Endothelial cell of umbilical vein (primary cell): ENCODE measurements around the gene SNAPC5. TPM values are rescaled to one million over a fixed set of nuclear protein-coding genes. Genes with fewer than 3 reads are reported as not detected.

Source experiments
- BruUV-seq: library from RNA; stranded (reverse); fragments of 400-500 nt; replicated peaks from 2 replicates; lab custom pipeline; 2021; lab: Mats Ljungman, UMichigan
- CTCF ChIA-PET: fragments of 300-600, 350-600 bp; sonication (Branson Sonifier 250); formaldehyde crosslinking; loops from one replicate; lab custom pipeline; 2021; ENCODE audit warnings: antibody characterized with exemption, inconsistent platforms; lab: Charles Lee
- POLR2A ChIA-PET: fragments of 300-600, 350-600 bp; sonication (Branson Sonifier 250); formaldehyde crosslinking; loops from one replicate; lab custom pipeline; 2021; ENCODE audit warnings: antibody characterized with exemption, inconsistent platforms; lab: Charles Lee
- DNase-seq: peaks from one replicate; pipeline ENCODE4 v3.0.0-alpha.2; 2011; ENCODE audit warnings: low read depth, low spot score
- FAIRE-seq: peaks from 2 replicates; lab custom pipeline; 2011; peaks lifted over from hg19 to GRCh38; lab: Jason Lieb, UNC
- H2AFZ ChIP-seq: 2 replicates; pipeline ENCODE4 v1.6.0; 2012; ENCODE audit warnings: low read depth, low read length, control low read depth, inconsistent platforms
- H3K27ac ChIP-seq: 2 replicates; pipeline ENCODE4 v1.5.1; 2011; ENCODE audit warnings: low read depth, mild to moderate bottlenecking, control low read depth, low read length, moderate library complexity; ENCODE audit not compliant: insufficient read depth
- H3K27me3 ChIP-seq, 2 experiments: 2 replicates each; pipeline versions ENCODE4 v1.6.0 to v1.6.1; 2011; ENCODE audit warnings: low read length in 2 of 2, mixed read lengths in 1 of 2; ENCODE audit not compliant: control insufficient read depth in 2 of 2, insufficient read depth in 2 of 2
- H3K36me3 ChIP-seq, 2 experiments: 2 replicates in 1 of 2; 3 replicates in 1 of 2; pipeline ENCODE4 v1.5.1; 2011; ENCODE audit warnings: low read length in 2 of 2, mild to moderate bottlenecking in 1 of 2, moderate library complexity in 1 of 2; ENCODE audit not compliant: control insufficient read depth in 2 of 2, insufficient read depth in 2 of 2; ENCODE audit errors: extremely low read depth in 1 of 2
- H3K4me1 ChIP-seq: 3 replicates; pipeline ENCODE4 v1.5.1; 2011; ENCODE audit warnings: mild to moderate bottlenecking, low read length; ENCODE audit not compliant: control insufficient read depth, insufficient read depth; ENCODE audit errors: extremely low read depth
- H3K4me2 ChIP-seq: 2 replicates; pipeline ENCODE4 v1.6.1; 2011; ENCODE audit warnings: low read length, control low read depth, mixed read lengths; ENCODE audit not compliant: insufficient read depth
- H3K4me3 ChIP-seq, 3 experiments: fragments of 200-600 bp in 1 of 3; sonication (generic), shearing (Covaris generic) in 1 of 3; replicated peaks in 1 of 3; 2 replicates each; pipeline ENCODE4 v1.5.1; 2011 to 2016; ENCODE audit warnings: control low read depth in 3 of 3, low read length in 3 of 3, mild to moderate bottlenecking in 2 of 3, inconsistent platforms in 1 of 3, low read depth in 1 of 3, moderate library complexity in 1 of 3; ENCODE audit not compliant: insufficient read depth in 1 of 3
- H3K79me2 ChIP-seq: 2 replicates; pipeline ENCODE4 v1.6.0; 2012; ENCODE audit warnings: low read length, inconsistent platforms; ENCODE audit not compliant: control insufficient read depth, insufficient read depth
- H3K9ac ChIP-seq: replicated peaks from 2 replicates; pipeline ENCODE3; 2011; ENCODE audit warnings: low read length, control low read depth; ENCODE audit not compliant: insufficient read depth; ENCODE audit errors: extremely low read depth
- H3K9me1 ChIP-seq: replicated peaks from 3 replicates; pipeline ENCODE4 v1.6.0; 2011; ENCODE audit warnings: mild to moderate bottlenecking, low read length; ENCODE audit not compliant: control insufficient read depth, insufficient read depth; ENCODE audit errors: extremely low read depth
- H3K9me3 ChIP-seq: replicated peaks from 2 replicates; pipeline ENCODE4 v1.5.1; 2012; ENCODE audit warnings: low read length, inconsistent platforms; ENCODE audit not compliant: control insufficient read depth, insufficient read depth
- H4K20me1 ChIP-seq: replicated peaks from 2 replicates; pipeline ENCODE3; 2011; ENCODE audit warnings: mild to moderate bottlenecking, low read length; ENCODE audit not compliant: control insufficient read depth, insufficient read depth; ENCODE audit errors: extremely low read depth
- CTCF ChIP-seq, 2 donors: IDR thresholded peaks; 1 replicate in 1 of 2; 2 replicates in 1 of 2; pipeline ENCODE4 v1.5.1; 2011; ENCODE audit warnings: low read length in 2 of 2, mild to moderate bottlenecking in 2 of 2, moderate library complexity in 2 of 2, control low read depth in 1 of 2, inconsistent platforms in 1 of 2, low read depth in 1 of 2; ENCODE audit not compliant: insufficient read depth in 1 of 2; ENCODE audit errors: extremely low read depth in 1 of 2
- EZH2 ChIP-seq: IDR thresholded peaks from 2 replicates; pipeline ENCODE4 v1.6.1; 2012; ENCODE audit warnings: borderline replicate concordance, low read depth, mild to moderate bottlenecking, moderate library complexity, low read length, inconsistent platforms; ENCODE audit not compliant: severe bottlenecking
- FOS ChIP-seq: IDR thresholded peaks from 2 replicates; pipeline ENCODE4 v1.6.1; 2011; ENCODE audit warnings: mild to moderate bottlenecking, low read length, moderate library complexity, borderline replicate concordance; ENCODE audit not compliant: insufficient read depth
- GATA2 ChIP-seq: IDR thresholded peaks from 2 replicates; pipeline ENCODE4 v1.7.0; 2011; ENCODE audit warnings: low read depth, mild to moderate bottlenecking, moderate library complexity, mixed read lengths, low read length; ENCODE audit not compliant: insufficient read length, insufficient read depth
- MAX ChIP-seq: IDR thresholded peaks from 2 replicates; pipeline ENCODE4 v1.6.1; 2011; ENCODE audit not compliant: insufficient read depth, insufficient read length
- MYC ChIP-seq: IDR thresholded peaks from one replicate; pipeline ENCODE4 v1.6.1; 2011; ENCODE audit warnings: mild to moderate bottlenecking, low read depth, low read length
- POLR2A ChIP-seq: IDR thresholded peaks from 2 replicates; pipeline ENCODE4 v1.6.1; 2012; ENCODE audit warnings: low read depth, mild to moderate bottlenecking, control low read depth, low read length
- dilution Hi-C: fragments of 300-500 bp; cut with MboI; formaldehyde crosslinking; loops from one replicate; pipeline ENCODE4 v1.15.0; 2019; ENCODE audit warnings: low sequenced_read_pairs; ENCODE audit not compliant: extremely low pct_ligation_motif_present
- intact Hi-C: fragments of 100-400 bp; cut with micrococcal nuclease; formaldehyde crosslinking; loops from one replicate; pipeline ENCODE4 v1.10.0; 2022
- polyA plus RNA-seq, 4 experiments: library from polyadenylated mRNA; depleted of rRNA in 3 of 4; stranded (reverse) in 3 of 4; unstranded in 1 of 4; fragments of >200 nt; gene quantifications; 2 replicates each; pipeline versions ENCODE4 v1.2.1 to v1.2.3, GENCODE V29; 2011 to 2012; ENCODE audit warnings: missing spikeins in 1 of 4
- total RNA-seq: library from RNA; stranded (reverse); gene quantifications from 2 replicates; pipeline ENCODE4 v1.2.3, GENCODE V29; 2021

Gene SNAPC5
- total and polyA plus RNA-seq, 2 donors (not counting 3 experiments of a cell fraction or from before 2014, with no cell fraction given): 16.0 to 17.4 TPM

GRCh38 chr15:66494262-66494661 lies 3.3 kb downstream of the SNAPC5 start:
- ChIA-PET CTCF (no interaction called here), POLR2A (no interaction called here)
- no peaks in the 10 kb centered on the region for H3K9me1 ChIP-seq
- H3K4me2 ChIP-seq: no peak overlapping the region
- H3K27ac ChIP-seq: no peak overlapping the region
- no peak overlapping the region for H3K4me3 ChIP-seq
- no peak for DNase-seq
- no peak for FAIRE-seq
- H3K27me3 ChIP-seq: no peaks in the 10 kb centered on the region
- H3K9me3 ChIP-seq: no peaks in the 10 kb centered on the region
- no peak overlapping the region for H3K9ac ChIP-seq
- peaks cover 3% of the 10 kb centered on the region for H4K20me1 ChIP-seq
- no peak overlapping the region for H2AFZ ChIP-seq
- dilution Hi-C loops: no loop called here
- peaks cover 14 to 23% of the 10 kb centered on the region in 2 experiments for H3K36me3 ChIP-seq
- peaks cover 6% of the 10 kb centered on the region for H3K79me2 ChIP-seq
- no peak for TF ChIP-seq FOS
- TF ChIP-seq CTCF (IDR thresholded peaks at IDR 0.05; ENCODE audit: extremely low read depth in 1 of 2, insufficient read depth in 1 of 2, low read depth in 1 of 2, low read length in 2 of 2): no peak
- no peak for TF ChIP-seq EZH2
- TF ChIP-seq MAX: no peak
- TF ChIP-seq POLR2A: no peak
- TF ChIP-seq MYC: no peak
- no peak for TF ChIP-seq GATA2
- intact Hi-C loops: loop anchor here (10.0 kb wide), 1 partner anchor 509 kb away; no protein-coding TSS in a partner anchor
- H3K4me1 ChIP-seq: peaks cover 4% of the 10 kb centered on the region
- BruUV-seq: no TSS peak
